HepG2 (cell line): ENCODE measurements around the gene TSACC. TPM values are rescaled to one million over a fixed set of nuclear protein-coding genes. Genes with fewer than 3 reads are reported as not detected.

ENCODE experiments used
- ATAC-seq: fragments of 200-7000 bp; cut with Tn5 transposase; 3 replicates; pipeline ENCODE4 v1.9.1; 2020; ENCODE audit warnings: mild to moderate bottlenecking, moderate library complexity
- BruUV-seq: library from RNA; stranded (reverse); fragments of 400-500 nt; replicated peaks from 2 replicates; lab custom pipeline; 2021; lab: Mats Ljungman, UMichigan
- CTCF ChIA-PET: fragments of 300-600 bp; formaldehyde crosslinking; extraction: SDS; loops from one replicate; lab custom pipeline; 2021; ENCODE audit warnings: low total read pairs, inconsistent platforms, low intra/inter-chr PET ratio; lab: Yijun Ruan, JAX
- POLR2A ChIA-PET: fragments of 350-600 bp; sonication (Branson Sonifier 250); formaldehyde crosslinking; loops from one replicate; lab custom pipeline; 2020; ENCODE audit warnings: antibody characterized with exemption, inconsistent platforms; lab: Yijun Ruan, JAX
- DNase-seq: peaks from one replicate; pipeline ENCODE4 v3.0.0-alpha.2; 2015; ENCODE audit warnings: low spot score
- FAIRE-seq: peaks from 3 replicates; lab custom pipeline; 2011; peaks lifted over from hg19 to GRCh38; lab: Jason Lieb, UNC
- H2AFZ ChIP-seq: one replicate; pipeline ENCODE4 v1.6.1; 2011; ENCODE audit warnings: low read length, inconsistent platforms
- H3K27ac ChIP-seq: fragments of 300-600 bp; 3 replicates; pipeline ENCODE4 v1.8.0; 2011; ENCODE audit warnings: mixed run types, mild to moderate bottlenecking, mixed read lengths, low read length, inconsistent platforms; ENCODE audit not compliant: insufficient read depth; ENCODE audit errors: extremely low read length
- H3K27me3 ChIP-seq, 2 experiments: fragments of 200-600 bp in 1 of 2; 2 replicates in 1 of 2; 3 replicates in 1 of 2; pipeline versions ENCODE4 v1.6.0 to v1.8.0; 2011; ENCODE audit warnings: low read length in 2 of 2, mild to moderate bottlenecking in 2 of 2, moderate library complexity in 2 of 2, inconsistent platforms in 1 of 2; ENCODE audit not compliant: insufficient read depth in 2 of 2, control insufficient read depth in 1 of 2
- H3K36me3 ChIP-seq, 2 experiments: fragments of 200-600 bp in 1 of 2; replicated peaks in 1 of 2; 2 replicates in 1 of 2; 3 replicates in 1 of 2; pipeline versions ENCODE4 v1.5.1 to v1.8.0; 2011; ENCODE audit warnings: low read length in 2 of 2, inconsistent platforms in 1 of 2; ENCODE audit not compliant: insufficient read depth in 2 of 2, control insufficient read depth in 1 of 2
- H3K4me1 ChIP-seq: 2 replicates; pipeline ENCODE4 v1.5.1; 2012; ENCODE audit warnings: low read length, inconsistent platforms; ENCODE audit not compliant: insufficient read depth
- H3K4me2 ChIP-seq: 2 replicates; pipeline ENCODE4 v1.6.0; 2011; ENCODE audit warnings: low read depth, low read length, inconsistent platforms
- H3K4me3 ChIP-seq, 3 experiments: fragments of 200-600 bp in 1 of 3; sonication (generic), shearing (Covaris generic) in 1 of 3; replicated peaks in 1 of 3; 2 replicates each; pipeline ENCODE4 v1.5.1; 2011 to 2016; ENCODE audit warnings: low read length in 3 of 3, inconsistent platforms in 2 of 3, low read depth in 2 of 3, mild to moderate bottlenecking in 2 of 3, control low read depth in 1 of 3, mixed read lengths in 1 of 3; ENCODE audit not compliant: insufficient read depth in 1 of 3
- H3K79me2 ChIP-seq: one replicate; pipeline ENCODE4 v1.6.1; 2011; ENCODE audit warnings: low read length, inconsistent platforms; ENCODE audit not compliant: insufficient read depth
- H3K9ac ChIP-seq: 2 replicates; pipeline ENCODE4 v1.6.0; 2011; ENCODE audit warnings: mild to moderate bottlenecking, low read depth, low read length, inconsistent platforms; ENCODE audit not compliant: insufficient read depth
- H3K9me3 ChIP-seq: 2 replicates; pipeline ENCODE4 v1.5.1; 2012; ENCODE audit warnings: mild to moderate bottlenecking, low read length
- H4K20me1 ChIP-seq: 2 replicates; pipeline ENCODE4 v1.6.0; 2011; ENCODE audit warnings: inconsistent platforms, mild to moderate bottlenecking, low read length, moderate library complexity; ENCODE audit not compliant: insufficient read depth
- AGO1 ChIP-seq: fragments of 200-400 bp; formaldehyde crosslinking; IDR thresholded peaks from 2 replicates; pipeline ENCODE4 v1.6.1; 2017; ENCODE audit warnings: mild to moderate bottlenecking, low read depth, low read length, moderate library complexity; ENCODE audit not compliant: poor library complexity, severe bottlenecking
- ARNT2 ChIP-seq: sonication (generic); formaldehyde crosslinking; IDR thresholded peaks from 2 replicates; pipeline ENCODE4 v1.8.0; 2022; ENCODE audit warnings: mild to moderate bottlenecking, low read depth, missing genetic modification reagents, moderate library complexity
- BRCA1 ChIP-seq: sonication (generic); formaldehyde crosslinking; IDR thresholded peaks from 2 replicates; pipeline ENCODE4 v1.4.0; 2020; ENCODE audit warnings: missing genetic modification reagents
- ISL2 ChIP-seq: sonication (generic); formaldehyde crosslinking; IDR thresholded peaks from 2 replicates; pipeline ENCODE4 v1.5.0; 2020; ENCODE audit warnings: missing genetic modification reagents
- POLR2A ChIP-seq, 2 experiments: IDR thresholded peaks; 2 replicates each; pipeline ENCODE4 v1.6.1; 2011; ENCODE audit warnings: low read depth in 2 of 2, low read length in 2 of 2, mild to moderate bottlenecking in 1 of 2, moderate library complexity in 1 of 2; ENCODE audit not compliant: insufficient read depth in 1 of 2
- TEAD2 ChIP-seq: sonication (generic); formaldehyde crosslinking; IDR thresholded peaks from 2 replicates; pipeline ENCODE4 v1.9.0; 2021; ENCODE audit warnings: missing genetic modification reagents
- ZNF619 ChIP-seq: sonication (generic); formaldehyde crosslinking; IDR thresholded peaks from 2 replicates; pipeline ENCODE4 v1.4.0; 2020; ENCODE audit warnings: mild to moderate bottlenecking, missing genetic modification reagents
- ZNF720 ChIP-seq: sonication (generic); formaldehyde crosslinking; IDR thresholded peaks from 2 replicates; pipeline ENCODE4 v1.4.0; 2020; ENCODE audit warnings: missing genetic modification reagents
- ZNF768 ChIP-seq: sonication (generic); formaldehyde crosslinking; IDR thresholded peaks from 2 replicates; pipeline ENCODE4 v1.4.0; 2020; ENCODE audit warnings: missing genetic modification reagents
- ZSCAN31 ChIP-seq: sonication (generic); formaldehyde crosslinking; IDR thresholded peaks from 2 replicates; pipeline ENCODE4 v1.5.0; 2020; ENCODE audit warnings: low read depth, mild to moderate bottlenecking, missing genetic modification reagents
- WGBS: methylation state at CpG from one replicate; pipeline ENCODE4 v1.1.6; 2017; ENCODE audit warnings: low lambda C conversion rate; 5-methylcytosine and 5-hydroxymethylcytosine counted together
- in situ Hi-C: cut with HindIII; loops from 2 replicates; pipeline ENCODE4 v1.10.0; 2017; ENCODE audit warnings: low pct_unique_long_range_greater_than_20kb; ENCODE audit not compliant: extremely low pct_ligation_motif_present
- intact Hi-C: fragments of 100-400 bp; cut with micrococcal nuclease; formaldehyde crosslinking; loops from one replicate; pipeline ENCODE4 v1.10.0; 2022; ENCODE audit not compliant: unreplicated experiment
- polyA plus RNA-seq, 8 experiments: library from polyadenylated mRNA; depleted of rRNA in 3 of 8; stranded (reverse) in 7 of 8; unstranded in 1 of 8; fragments of >200 nt; fragmentation: Illumina TruSeq in 4 of 8; extraction: Trizol in 4 of 8; gene quantifications; 2 replicates each; pipeline versions ENCODE4 v1.2.1 to v1.2.3, GENCODE V29; 2011 to 2016; ENCODE audit warnings: low read depth in 4 of 8, missing spikeins in 1 of 8, mixed read lengths in 1 of 8; ENCODE audit not compliant: insufficient read depth in 1 of 8
- total RNA-seq, 5 experiments: library from RNA; depleted of rRNA; stranded (reverse); fragments of >200 nt; fragmentation: Illumina TruSeq; extraction: Trizol; gene quantifications; 2 replicates each; pipeline ENCODE4 v1.2.3, GENCODE V29; 2016; ENCODE audit warnings: low read depth in 1 of 5

The TSACC gene
- total and polyA plus RNA-seq, 2 of the 13 experiments (the other 11 are each of a cell fraction or from before 2014, with no cell fraction given) = 1.5 to 2.6 TPM

GRCh38 chr1:156391366-156391677, 53.0 kb downstream of the TSACC start:
- in situ Hi-C loops = no loop called here
- Histone ChIP-seq H3K4me1 (peaks cover 44% of the 10 kb centered on the region), H2AFZ (no peak overlapping the region), H3K9me3 (no peaks in the 10 kb centered on the region), H4K20me1 (no peaks in the 10 kb centered on the region), H3K4me2 (no peak overlapping the region), H3K36me3 (no peaks in the 10 kb centered on the region), H3K4me3 (no peak overlapping the region), H3K27me3 (peaks cover 11 to 49% of the 10 kb centered on the region in 2 experiments; a peak in 4 of 5 replicates), H3K79me2 (no peaks in the 10 kb centered on the region), H3K27ac (no peak overlapping the region), H3K9ac (no peak overlapping the region)
- no peak for FAIRE-seq
- no peak for DNase-seq
- intact Hi-C loops = no loop called here
- no TSS peak for BruUV-seq
- POLR2A ChIA-PET = no interaction called here
- 80% methylated on average over 2 of the region's 11 CpGs for WGBS
- peak; percentile 86 for TF ChIP-seq AGO1
- no peak for TF ChIP-seq ZNF619 (CRISPR knock-in tag)
- TF ChIP-seq ISL2 = no peak
- CTCF ChIA-PET = no interaction called here
- ATAC-seq = peak; percentile 9

DNA sequence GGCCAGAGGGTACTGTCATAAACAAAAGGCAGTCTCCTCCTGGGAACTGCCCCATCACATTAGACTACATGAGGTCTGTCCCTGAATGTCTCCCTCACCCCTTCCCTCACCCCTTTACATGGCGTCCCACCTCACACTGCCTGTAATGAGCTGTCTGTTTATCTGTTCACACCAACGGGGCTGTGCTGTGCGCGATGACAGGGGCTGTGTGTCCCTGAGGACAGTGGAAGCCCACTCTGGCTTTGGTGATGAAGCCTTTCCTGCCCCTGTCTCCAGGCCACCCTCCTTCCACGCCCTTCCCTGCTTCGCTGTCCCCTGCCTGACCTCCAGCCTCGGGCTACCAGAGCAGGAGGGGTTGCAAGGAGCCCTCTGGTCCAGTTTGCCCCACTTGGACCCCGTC, 53.4 kb downstream of the TSACC start:
- Histone ChIP-seq H3K4me1 (peaks cover 44% of the 10 kb centered on the region), H4K20me1 (no peaks in the 10 kb centered on the region), H3K4me3 (no peak overlapping the region), H3K27ac (no peak overlapping the region), H3K4me2 (no peak overlapping the region), H3K36me3 (no peaks in the 10 kb centered on the region), H2AFZ (no peak overlapping the region), H3K9me3 (no peaks in the 10 kb centered on the region), H3K27me3 (peaks cover 11 to 49% of the 10 kb centered on the region in 2 experiments; a peak in 4 of 5 replicates), H3K9ac (no peak overlapping the region), H3K79me2 (no peaks in the 10 kb centered on the region)
- BruUV-seq = no TSS peak
- intact Hi-C loops (no loop called here), in situ Hi-C loops (no loop called here)
- POLR2A ChIA-PET = no interaction called here
- peak; percentile 2 for ATAC-seq
- no peak for FAIRE-seq
- TF ChIP-seq ZNF768 (peak; percentile 62; the same call in 1 of the 2 replicates), TEAD2 (CRISPR knock-in tag) (no peak), ZNF720 (no peak), ARNT2 (CRISPR knock-in tag) (no peak), ZSCAN31 (no peak), POLR2A (IDR thresholded peaks at IDR 0.05; ENCODE audit: insufficient read depth in 1 of 2, low read depth in 2 of 2, low read length in 2 of 2) (0 out of 4 replicates have a peak, but pooled peaks of 1 of the 2 experiments have one; percentile 59), BRCA1 (CRISPR knock-in tag) (no peak)
- 28% methylated on average over 8 of the region's 8 CpGs for WGBS
- CTCF ChIA-PET = no interaction called here
- DNase-seq = no peak
